GM23338 (cell line): ENCODE data around the gene FAM53B. TPM values are rescaled to one million over a fixed set of nuclear protein-coding genes. Genes with fewer than 3 reads are reported as not detected.

ENCODE experiments used
- ATAC-seq: fragments of 200-7000 bp; cut with Tn5 transposase; 3 replicates; pipeline ENCODE4 v1.9.1; 2020
- DNase-seq: peaks from one replicate; pipeline ENCODE4 v3.0.0-alpha.2; 2015; ENCODE audit warnings: low spot score
- H2AFZ ChIP-seq: fragments of 200-600 bp; sonication (generic); 2 replicates; pipeline ENCODE4 v1.8.0; 2016; ENCODE audit warnings: antibody characterized with exemption, mild to moderate bottlenecking, moderate library complexity
- H3F3A ChIP-seq: fragments of 200-600 bp; sonication (generic); replicated peaks from 2 replicates; pipeline ENCODE4 v1.8.0; 2017; ENCODE audit warnings: antibody characterized with exemption, mixed run types, low read depth
- H3K27ac ChIP-seq: fragments of 200-600 bp; sonication (generic); 2 replicates; pipeline ENCODE4 v1.6.1; 2016; ENCODE audit warnings: low read depth
- H3K27me3 ChIP-seq: fragments of 200-600 bp; sonication (generic); 2 replicates; pipeline ENCODE4 v1.8.0; 2016; ENCODE audit warnings: mild to moderate bottlenecking, mixed run types, moderate library complexity; ENCODE audit not compliant: insufficient read depth
- H3K36me3 ChIP-seq: fragments of 200-600 bp; sonication (generic); 2 replicates; pipeline ENCODE4 v1.8.0; 2016; ENCODE audit warnings: mild to moderate bottlenecking; ENCODE audit not compliant: insufficient read depth
- H3K4me1 ChIP-seq: fragments of 200-600 bp; sonication (generic); 2 replicates; pipeline ENCODE4 v1.8.0; 2016; ENCODE audit warnings: mild to moderate bottlenecking, moderate library complexity; ENCODE audit not compliant: insufficient read depth
- H3K4me2 ChIP-seq: fragments of 200-600 bp; sonication (generic); 2 replicates; pipeline ENCODE4 v1.7.1; 2017; ENCODE audit warnings: mixed run types
- H3K4me3 ChIP-seq: fragments of 200-600 bp; sonication (generic); 2 replicates; pipeline ENCODE4 v1.6.1; 2016; ENCODE audit warnings: mixed run types
- H3K79me2 ChIP-seq: fragments of 200-600 bp; sonication (generic); replicated peaks from 2 replicates; pipeline ENCODE4 v1.8.0; 2017; ENCODE audit warnings: mild to moderate bottlenecking; ENCODE audit not compliant: insufficient read depth
- H3K9me2 ChIP-seq: fragments of 200-600 bp; sonication (generic); 2 replicates; pipeline ENCODE4 v1.8.0; 2017; ENCODE audit not compliant: insufficient read depth
- H4K20me1 ChIP-seq: fragments of 200-600 bp; sonication (generic); replicated peaks from 2 replicates; pipeline ENCODE4 v1.8.0; 2017; ENCODE audit warnings: mild to moderate bottlenecking; ENCODE audit not compliant: insufficient read depth
- H3K27ac Mint-ChIP-seq: 2 replicates; pipeline ENCODE4 v1.8.0; 2020; ENCODE audit warnings: inconsistent platforms, mild to moderate bottlenecking, moderate library complexity, mixed read lengths
- H3K27me3 Mint-ChIP-seq: 3 replicates; pipeline ENCODE4 v1.8.0; 2022; ENCODE audit warnings: low read depth, mild to moderate bottlenecking, moderate library complexity, mixed read lengths, inconsistent platforms; ENCODE audit not compliant: insufficient read depth, poor library complexity
- H3K36me3 Mint-ChIP-seq: 3 replicates; pipeline ENCODE4 v1.8.0; 2021; ENCODE audit warnings: low read depth, mild to moderate bottlenecking, inconsistent platforms, moderate library complexity, mixed read lengths
- H3K4me1 Mint-ChIP-seq: 3 replicates; pipeline ENCODE4 v1.8.0; 2020; ENCODE audit warnings: mild to moderate bottlenecking, inconsistent platforms, mixed read lengths
- H3K4me3 Mint-ChIP-seq: 3 replicates; pipeline ENCODE4 v1.8.0; 2021; ENCODE audit warnings: moderate library complexity, mild to moderate bottlenecking, inconsistent platforms, mixed read lengths
- H3K9me3 Mint-ChIP-seq: 3 replicates; pipeline ENCODE4 v1.8.0; 2020; ENCODE audit warnings: moderate library complexity, mild to moderate bottlenecking, inconsistent platforms, mixed read lengths
- CREB1 ChIP-seq: fragments of 250-450 bp; sonication (Bioruptor Pico); IDR thresholded peaks from 2 replicates; pipeline ENCODE4 v1.5.0; 2020; ENCODE audit warnings: low read depth, mild to moderate bottlenecking, moderate library complexity
- EZH2 ChIP-seq: fragments of 200-600 bp; sonication (generic); IDR thresholded peaks from one replicate; pipeline ENCODE4 v1.8.0; 2017; ENCODE audit warnings: antibody characterized with exemption, mild to moderate bottlenecking, low read depth; ENCODE audit not compliant: unreplicated experiment
- EZH2phosphoT487 ChIP-seq: fragments of 200-600 bp; sonication (generic); IDR thresholded peaks from one replicate; pipeline ENCODE4 v1.8.1; 2018; ENCODE audit warnings: antibody characterized with exemption; ENCODE audit not compliant: unreplicated experiment
- JUNB ChIP-seq: IDR thresholded peaks from one replicate; pipeline ENCODE4 v1.6.1; 2016; ENCODE audit warnings: antibody characterized with exemption; ENCODE audit not compliant: unreplicated experiment
- NANOG ChIP-seq: IDR thresholded peaks from 2 replicates; pipeline ENCODE4 v1.6.1; 2016; ENCODE audit warnings: antibody characterized with exemption, borderline replicate concordance
- POLR2AphosphoS5 ChIP-seq: IDR thresholded peaks from 2 replicates; pipeline ENCODE4 v1.6.1; 2016; ENCODE audit warnings: antibody characterized with exemption, low read depth
- STAT1 ChIP-seq: IDR thresholded peaks from one replicate; pipeline ENCODE4 v1.6.1; 2016; ENCODE audit warnings: antibody characterized with exemption; ENCODE audit not compliant: unreplicated experiment
- ZNF114 ChIP-seq: fragments of 250-450 bp; sonication (Bioruptor Pico); IDR thresholded peaks from 2 replicates; pipeline ENCODE4 v1.5.0; 2020; ENCODE audit warnings: mild to moderate bottlenecking, moderate library complexity
- ZNF331 ChIP-seq: fragments of 250-450 bp; sonication (Bioruptor Pico); IDR thresholded peaks from 2 replicates; pipeline ENCODE4 v1.5.0; 2020; ENCODE audit warnings: low read depth, mild to moderate bottlenecking, moderate library complexity
- polyA plus RNA-seq: library from polyadenylated mRNA; unstranded; fragments of >200 nt; fragmentation: Nextera tagmentation; extraction: Ambion mirVana; gene quantifications from 2 replicates; pipeline ENCODE4 v1.2.1, GENCODE V29; 2016
- total RNA-seq: library from RNA; depleted of rRNA; stranded (reverse); fragments of >200 nt; shearing (Covaris generic); gene quantifications from 2 replicates; pipeline ENCODE4 v1.2.3, GENCODE V29; 2014
- TF ChIP-seq, protein P1 (sequence below): IDR thresholded peaks from one replicate; pipeline ENCODE4 v1.6.1; 2018; ENCODE audit warnings: antibody characterized with exemption; ENCODE audit not compliant: unreplicated experiment
- TF ChIP-seq, protein P2 (sequence below), 2 experiments: fragments of 200-600 bp in 1 of 2; sonication (generic) in 1 of 2; conservative IDR thresholded peaks; 2 replicates each; pipeline versions ENCODE4 v1.5.1 to v1.6.1; 2016 to 2017; ENCODE audit warnings: antibody characterized with exemption in 2 of 2, low read depth in 2 of 2, mild to moderate bottlenecking in 2 of 2, moderate library complexity in 1 of 2
- TF ChIP-seq, protein P3 (sequence below): IDR thresholded peaks from 2 replicates; pipeline ENCODE4 v1.6.1; 2016; ENCODE audit warnings: antibody characterized with exemption
- TF ChIP-seq, protein P4 (sequence below): fragments of 250-450 bp; sonication (Bioruptor Pico); IDR thresholded peaks from 2 replicates; pipeline ENCODE4 v1.5.0; 2020; ENCODE audit warnings: mild to moderate bottlenecking, moderate library complexity

FAM53B gene
- total and polyA plus RNA-seq, 2 experiments from 2014 or later = 3.0 to 20.3 TPM

DNA sequence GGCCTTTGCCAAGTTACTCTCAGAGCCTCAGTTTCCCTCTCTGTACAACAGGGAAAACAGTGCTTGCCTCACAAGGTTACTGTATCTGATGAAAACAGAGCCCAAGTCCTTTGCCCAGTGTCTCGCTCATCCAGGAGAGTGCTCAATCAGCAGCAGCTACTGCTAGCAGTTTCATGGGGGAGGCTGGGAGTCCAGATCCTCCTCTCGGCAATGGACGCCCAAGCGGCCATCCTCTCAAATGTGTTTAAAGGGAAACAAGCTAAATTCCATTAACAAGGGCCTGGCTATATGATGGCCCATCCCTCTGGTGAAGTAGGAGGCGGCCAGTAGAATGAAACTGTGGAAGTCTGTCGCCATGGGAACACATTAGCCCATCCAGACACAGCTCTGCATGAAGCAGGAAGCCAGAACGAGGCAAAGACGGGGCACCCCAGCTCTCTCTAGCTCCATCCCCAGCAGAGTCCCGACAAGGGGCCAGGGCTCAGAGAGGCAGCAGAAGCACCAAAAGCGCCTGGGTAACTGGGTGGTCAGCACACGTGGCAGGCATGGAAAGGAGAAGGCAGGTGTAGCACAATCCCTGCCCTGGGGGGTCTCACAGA lies 35.2 kb downstream of the FAM53B start:
- no peak overlapping the region for H2AFZ ChIP-seq
- peak; percentile 57 for ATAC-seq
- H3F3A ChIP-seq = no peaks in the 10 kb centered on the region
- Mint-ChIP-seq H3K4me1 (peaks cover 26% of the 10 kb centered on the region), H3K4me3 (no peak overlapping the region; the same call in 2 of the 3 replicates), H3K27me3 (peaks cover 8% of the 10 kb centered on the region), H3K9me3 (no peaks in the 10 kb centered on the region), H3K36me3 (peaks cover 6% of the 10 kb centered on the region; the same call in 2 of the 3 replicates), H3K27ac (peak overlapping the region; percentile 73)
- TF ChIP-seq ZNF114 (CRISPR knock-in tag) = no peak
- no peak for TF ChIP-seq CREB1 (CRISPR knock-in tag)
- no peak for TF ChIP-seq JUNB
- no peak for TF ChIP-seq EZH2
- TF ChIP-seq, protein P1, sequence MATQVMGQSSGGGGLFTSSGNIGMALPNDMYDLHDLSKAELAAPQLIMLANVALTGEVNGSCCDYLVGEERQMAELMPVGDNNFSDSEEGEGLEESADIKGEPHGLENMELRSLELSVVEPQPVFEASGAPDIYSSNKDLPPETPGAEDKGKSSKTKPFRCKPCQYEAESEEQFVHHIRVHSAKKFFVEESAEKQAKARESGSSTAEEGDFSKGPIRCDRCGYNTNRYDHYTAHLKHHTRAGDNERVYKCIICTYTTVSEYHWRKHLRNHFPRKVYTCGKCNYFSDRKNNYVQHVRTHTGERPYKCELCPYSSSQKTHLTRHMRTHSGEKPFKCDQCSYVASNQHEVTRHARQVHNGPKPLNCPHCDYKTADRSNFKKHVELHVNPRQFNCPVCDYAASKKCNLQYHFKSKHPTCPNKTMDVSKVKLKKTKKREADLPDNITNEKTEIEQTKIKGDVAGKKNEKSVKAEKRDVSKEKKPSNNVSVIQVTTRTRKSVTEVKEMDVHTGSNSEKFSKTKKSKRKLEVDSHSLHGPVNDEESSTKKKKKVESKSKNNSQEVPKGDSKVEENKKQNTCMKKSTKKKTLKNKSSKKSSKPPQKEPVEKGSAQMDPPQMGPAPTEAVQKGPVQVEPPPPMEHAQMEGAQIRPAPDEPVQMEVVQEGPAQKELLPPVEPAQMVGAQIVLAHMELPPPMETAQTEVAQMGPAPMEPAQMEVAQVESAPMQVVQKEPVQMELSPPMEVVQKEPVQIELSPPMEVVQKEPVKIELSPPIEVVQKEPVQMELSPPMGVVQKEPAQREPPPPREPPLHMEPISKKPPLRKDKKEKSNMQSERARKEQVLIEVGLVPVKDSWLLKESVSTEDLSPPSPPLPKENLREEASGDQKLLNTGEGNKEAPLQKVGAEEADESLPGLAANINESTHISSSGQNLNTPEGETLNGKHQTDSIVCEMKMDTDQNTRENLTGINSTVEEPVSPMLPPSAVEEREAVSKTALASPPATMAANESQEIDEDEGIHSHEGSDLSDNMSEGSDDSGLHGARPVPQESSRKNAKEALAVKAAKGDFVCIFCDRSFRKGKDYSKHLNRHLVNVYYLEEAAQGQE = no peak
- no peak for TF ChIP-seq NANOG
- TF ChIP-seq, protein P2, sequence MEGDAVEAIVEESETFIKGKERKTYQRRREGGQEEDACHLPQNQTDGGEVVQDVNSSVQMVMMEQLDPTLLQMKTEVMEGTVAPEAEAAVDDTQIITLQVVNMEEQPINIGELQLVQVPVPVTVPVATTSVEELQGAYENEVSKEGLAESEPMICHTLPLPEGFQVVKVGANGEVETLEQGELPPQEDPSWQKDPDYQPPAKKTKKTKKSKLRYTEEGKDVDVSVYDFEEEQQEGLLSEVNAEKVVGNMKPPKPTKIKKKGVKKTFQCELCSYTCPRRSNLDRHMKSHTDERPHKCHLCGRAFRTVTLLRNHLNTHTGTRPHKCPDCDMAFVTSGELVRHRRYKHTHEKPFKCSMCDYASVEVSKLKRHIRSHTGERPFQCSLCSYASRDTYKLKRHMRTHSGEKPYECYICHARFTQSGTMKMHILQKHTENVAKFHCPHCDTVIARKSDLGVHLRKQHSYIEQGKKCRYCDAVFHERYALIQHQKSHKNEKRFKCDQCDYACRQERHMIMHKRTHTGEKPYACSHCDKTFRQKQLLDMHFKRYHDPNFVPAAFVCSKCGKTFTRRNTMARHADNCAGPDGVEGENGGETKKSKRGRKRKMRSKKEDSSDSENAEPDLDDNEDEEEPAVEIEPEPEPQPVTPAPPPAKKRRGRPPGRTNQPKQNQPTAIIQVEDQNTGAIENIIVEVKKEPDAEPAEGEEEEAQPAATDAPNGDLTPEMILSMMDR (conservative IDR thresholded peaks at IDR 0.05; ENCODE audit: low read depth in 2 of 2) = no peak
- TF ChIP-seq ZNF331 (CRISPR knock-in tag) = no peak
- TF ChIP-seq, protein P3, sequence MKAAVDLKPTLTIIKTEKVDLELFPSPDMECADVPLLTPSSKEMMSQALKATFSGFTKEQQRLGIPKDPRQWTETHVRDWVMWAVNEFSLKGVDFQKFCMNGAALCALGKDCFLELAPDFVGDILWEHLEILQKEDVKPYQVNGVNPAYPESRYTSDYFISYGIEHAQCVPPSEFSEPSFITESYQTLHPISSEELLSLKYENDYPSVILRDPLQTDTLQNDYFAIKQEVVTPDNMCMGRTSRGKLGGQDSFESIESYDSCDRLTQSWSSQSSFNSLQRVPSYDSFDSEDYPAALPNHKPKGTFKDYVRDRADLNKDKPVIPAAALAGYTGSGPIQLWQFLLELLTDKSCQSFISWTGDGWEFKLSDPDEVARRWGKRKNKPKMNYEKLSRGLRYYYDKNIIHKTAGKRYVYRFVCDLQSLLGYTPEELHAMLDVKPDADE = no peak
- TF ChIP-seq, protein P4, sequence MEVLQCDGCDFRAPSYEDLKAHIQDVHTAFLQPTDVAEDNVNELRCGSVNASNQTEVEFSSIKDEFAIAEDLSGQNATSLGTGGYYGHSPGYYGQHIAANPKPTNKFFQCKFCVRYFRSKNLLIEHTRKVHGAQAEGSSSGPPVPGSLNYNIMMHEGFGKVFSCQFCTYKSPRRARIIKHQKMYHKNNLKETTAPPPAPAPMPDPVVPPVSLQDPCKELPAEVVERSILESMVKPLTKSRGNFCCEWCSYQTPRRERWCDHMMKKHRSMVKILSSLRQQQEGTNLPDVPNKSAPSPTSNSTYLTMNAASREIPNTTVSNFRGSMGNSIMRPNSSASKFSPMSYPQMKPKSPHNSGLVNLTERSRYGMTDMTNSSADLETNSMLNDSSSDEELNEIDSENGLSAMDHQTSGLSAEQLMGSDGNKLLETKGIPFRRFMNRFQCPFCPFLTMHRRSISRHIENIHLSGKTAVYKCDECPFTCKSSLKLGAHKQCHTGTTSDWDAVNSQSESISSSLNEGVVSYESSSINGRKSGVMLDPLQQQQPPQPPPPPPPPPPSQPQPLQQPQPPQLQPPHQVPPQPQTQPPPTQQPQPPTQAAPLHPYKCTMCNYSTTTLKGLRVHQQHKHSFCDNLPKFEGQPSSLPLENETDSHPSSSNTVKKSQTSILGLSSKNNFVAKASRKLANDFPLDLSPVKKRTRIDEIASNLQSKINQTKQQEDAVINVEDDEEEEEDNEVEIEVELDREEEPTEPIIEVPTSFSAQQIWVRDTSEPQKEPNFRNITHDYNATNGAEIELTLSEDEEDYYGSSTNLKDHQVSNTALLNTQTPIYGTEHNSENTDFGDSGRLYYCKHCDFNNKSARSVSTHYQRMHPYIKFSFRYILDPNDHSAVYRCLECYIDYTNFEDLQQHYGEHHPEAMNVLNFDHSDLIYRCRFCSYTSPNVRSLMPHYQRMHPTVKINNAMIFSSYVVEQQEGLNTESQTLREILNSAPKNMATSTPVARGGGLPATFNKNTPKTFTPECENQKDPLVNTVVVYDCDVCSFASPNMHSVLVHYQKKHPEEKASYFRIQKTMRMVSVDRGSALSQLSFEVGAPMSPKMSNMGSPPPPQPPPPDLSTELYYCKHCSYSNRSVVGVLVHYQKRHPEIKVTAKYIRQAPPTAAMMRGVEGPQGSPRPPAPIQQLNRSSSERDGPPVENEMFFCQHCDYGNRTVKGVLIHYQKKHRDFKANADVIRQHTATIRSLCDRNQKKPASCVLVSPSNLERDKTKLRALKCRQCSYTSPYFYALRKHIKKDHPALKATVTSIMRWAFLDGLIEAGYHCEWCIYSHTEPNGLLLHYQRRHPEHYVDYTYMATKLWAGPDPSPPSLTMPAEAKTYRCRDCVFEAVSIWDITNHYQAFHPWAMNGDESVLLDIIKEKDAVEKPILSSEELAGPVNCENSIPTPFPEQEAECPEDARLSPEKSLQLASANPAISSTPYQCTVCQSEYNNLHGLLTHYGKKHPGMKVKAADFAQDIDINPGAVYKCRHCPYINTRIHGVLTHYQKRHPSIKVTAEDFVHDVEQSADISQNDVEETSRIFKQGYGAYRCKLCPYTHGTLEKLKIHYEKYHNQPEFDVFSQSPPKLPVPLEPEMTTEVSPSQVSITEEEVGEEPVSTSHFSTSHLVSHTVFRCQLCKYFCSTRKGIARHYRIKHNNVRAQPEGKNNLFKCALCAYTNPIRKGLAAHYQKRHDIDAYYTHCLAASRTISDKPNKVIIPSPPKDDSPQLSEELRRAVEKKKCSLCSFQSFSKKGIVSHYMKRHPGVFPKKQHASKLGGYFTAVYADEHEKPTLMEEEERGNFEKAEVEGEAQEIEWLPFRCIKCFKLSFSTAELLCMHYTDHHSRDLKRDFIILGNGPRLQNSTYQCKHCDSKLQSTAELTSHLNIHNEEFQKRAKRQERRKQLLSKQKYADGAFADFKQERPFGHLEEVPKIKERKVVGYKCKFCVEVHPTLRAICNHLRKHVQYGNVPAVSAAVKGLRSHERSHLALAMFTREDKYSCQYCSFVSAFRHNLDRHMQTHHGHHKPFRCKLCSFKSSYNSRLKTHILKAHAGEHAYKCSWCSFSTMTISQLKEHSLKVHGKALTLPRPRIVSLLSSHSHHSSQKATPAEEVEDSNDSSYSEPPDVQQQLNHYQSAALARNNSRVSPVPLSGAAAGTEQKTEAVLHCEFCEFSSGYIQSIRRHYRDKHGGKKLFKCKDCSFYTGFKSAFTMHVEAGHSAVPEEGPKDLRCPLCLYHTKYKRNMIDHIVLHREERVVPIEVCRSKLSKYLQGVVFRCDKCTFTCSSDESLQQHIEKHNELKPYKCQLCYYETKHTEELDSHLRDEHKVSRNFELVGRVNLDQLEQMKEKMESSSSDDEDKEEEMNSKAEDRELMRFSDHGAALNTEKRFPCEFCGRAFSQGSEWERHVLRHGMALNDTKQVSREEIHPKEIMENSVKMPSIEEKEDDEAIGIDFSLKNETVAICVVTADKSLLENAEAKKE = no peak
- TF ChIP-seq POLR2AphosphoS5 = no peak
- TF ChIP-seq STAT1 = no peak
- TF ChIP-seq EZH2phosphoT487 = no peak
- no peak overlapping the region for H3K4me2 ChIP-seq
- H3K4me3 ChIP-seq = no peak overlapping the region
- DNase-seq = peak; percentile 61
- peaks cover 12% of the 10 kb centered on the region for H3K79me2 ChIP-seq
- no peak overlapping the region; the same call in 1 of the 2 replicates for H3K27ac ChIP-seq
- H4K20me1 ChIP-seq = peaks cover 14% of the 10 kb centered on the region; the same call in 1 of the 2 replicates
- H3K4me1 ChIP-seq = 0 out of 2 replicates have a peak, but pooled peaks cover 8% of the 10 kb centered on the region
- H3K27me3 ChIP-seq = no peaks in the 10 kb centered on the region
- no peaks in the 10 kb centered on the region; the same call in 1 of the 2 replicates for H3K36me3 ChIP-seq
- no peaks in the 10 kb centered on the region for H3K9me2 ChIP-seq
